Karpas-422 (cell line): ENCODE measurements around the gene PPTC7. TPM values are rescaled to one million over a fixed set of nuclear protein-coding genes. Genes with fewer than 3 reads are reported as not detected.
A peak's percentile ranks its signal among the peaks of the same experiment; 100 is the strongest.
"Not testable (repeated sequence)": the region's sequence is repeated elsewhere in the genome, so short reads cannot be mapped to it uniquely, and the experiment has no call there.

ENCODE experiments used
- DNase-seq: peaks from one replicate; pipeline ENCODE4 v3.0.0-alpha.2; 2015
- H2AFZ ChIP-seq: fragments of 200-600 bp; sonication (generic); 2 replicates; pipeline ENCODE4 v1.6.1; 2014; ENCODE audit warnings: antibody characterized with exemption, low read length, mixed read lengths
- H3K27ac ChIP-seq: fragments of 200-600 bp; sonication (generic); 2 replicates; pipeline ENCODE4 v1.5.1; 2014; ENCODE audit warnings: mild to moderate bottlenecking, low read length, moderate library complexity
- H3K27me3 ChIP-seq: fragments of 200-600 bp; sonication (generic); 2 replicates; pipeline ENCODE4 v1.6.1; 2014; ENCODE audit warnings: low read length, mixed read lengths
- H3K36me3 ChIP-seq: fragments of 200-600 bp; sonication (generic); 2 replicates; pipeline ENCODE4 v1.6.1; 2014; ENCODE audit warnings: low read length, mixed read lengths; ENCODE audit not compliant: insufficient read depth
- H3K4me1 ChIP-seq: fragments of 200-600 bp; sonication (generic); 2 replicates; pipeline ENCODE4 v1.6.1; 2014; ENCODE audit warnings: mild to moderate bottlenecking, low read length, mixed read lengths
- H3K4me2 ChIP-seq: fragments of 200-600 bp; sonication (generic); 2 replicates; pipeline ENCODE4 v1.6.1; 2014; ENCODE audit warnings: low read length, low read depth, mild to moderate bottlenecking; ENCODE audit not compliant: poor library complexity, severe bottlenecking
- H3K4me3 ChIP-seq: fragments of 200-600 bp; sonication (generic); 2 replicates; pipeline ENCODE4 v1.5.1; 2014; ENCODE audit warnings: mild to moderate bottlenecking, antibody characterized with exemption, low read length, mixed read lengths
- H3K79me2 ChIP-seq: fragments of 200-600 bp; sonication (generic); 2 replicates; pipeline ENCODE4 v1.6.1; 2014; ENCODE audit warnings: mild to moderate bottlenecking, low read length, mixed read lengths
- H3K9ac ChIP-seq: fragments of 200-600 bp; sonication (generic); 2 replicates; pipeline ENCODE4 v1.6.0; 2014; ENCODE audit warnings: low read length
- H3K9me2 ChIP-seq: fragments of 200-600 bp; sonication (generic), shearing (Covaris generic); replicated peaks from 2 replicates; pipeline ENCODE4 v1.6.0; 2014; ENCODE audit warnings: mild to moderate bottlenecking, low read length, moderate library complexity; ENCODE audit not compliant: insufficient read depth
- H3K9me3 ChIP-seq: fragments of 300-700, 200-600 bp; sonication (generic); 2 replicates; pipeline ENCODE4 v1.6.1; 2014; ENCODE audit warnings: low read length, mixed read lengths
- H4K20me1 ChIP-seq: fragments of 200-600 bp; sonication (generic); 2 replicates; pipeline ENCODE4 v1.6.1; 2014; ENCODE audit warnings: mild to moderate bottlenecking, antibody characterized with exemption, low read length, low read depth; ENCODE audit not compliant: insufficient read depth
- total RNA-seq: library from RNA; depleted of rRNA; stranded (reverse); fragments of >200 nt; shearing (Covaris generic); gene quantifications from 2 replicates; pipeline ENCODE4 v1.2.3, GENCODE V29; 2014; ENCODE audit warnings: low replicate concordance

Gene PPTC7
- total RNA-seq, 1 experiment from 2014 or later, result 27.4 TPM

DNA sequence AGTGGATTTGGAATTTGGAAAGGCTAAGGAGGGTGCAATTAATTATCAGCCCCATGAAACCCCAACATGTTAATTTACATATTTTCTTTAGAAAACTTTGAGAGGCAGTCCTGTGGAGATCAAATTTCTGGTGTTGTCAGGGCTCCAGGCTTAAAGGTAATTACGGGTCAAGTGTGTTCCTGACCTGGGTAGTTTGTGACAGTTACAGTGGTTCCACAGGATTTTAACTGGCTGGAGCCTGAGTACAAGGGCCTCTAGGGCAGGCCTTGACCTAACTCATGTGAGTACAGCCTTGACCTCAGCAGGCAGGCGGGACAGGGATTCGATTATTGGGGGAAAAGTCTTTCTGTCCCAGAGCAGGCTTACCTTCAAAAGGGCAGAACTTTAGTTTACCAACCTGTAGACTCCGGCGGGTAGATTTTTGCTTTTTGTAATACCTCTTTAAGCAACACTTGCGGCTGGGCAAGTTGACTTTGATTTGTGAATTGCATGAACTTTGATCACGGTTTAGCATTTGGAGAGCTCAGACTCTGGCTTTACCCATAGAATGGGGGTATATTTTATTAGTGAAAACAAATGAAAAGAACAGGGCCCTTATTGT, 8.4 kb upstream of the PPTC7 start:
- Histone ChIP-seq H3K4me3 (peak overlapping the region; percentile 21), H3K27me3 (no peaks in the 10 kb centered on the region), H3K79me2 (no peaks in the 10 kb centered on the region), H3K9me2 (no peaks in the 10 kb centered on the region), H3K4me1 (peaks cover 16% of the 10 kb centered on the region), H3K4me2 (peak overlapping the region; percentile 59), H3K27ac (peak overlapping the region; percentile 71), H3K9ac (peak overlapping the region; percentile 37), H2AFZ (peak overlapping the region; percentile 46), H3K9me3 (no peaks in the 10 kb centered on the region), H3K36me3 (no peaks in the 10 kb centered on the region), H4K20me1 (no peaks in the 10 kb centered on the region)
- DNase-seq, result no peak

DNA sequence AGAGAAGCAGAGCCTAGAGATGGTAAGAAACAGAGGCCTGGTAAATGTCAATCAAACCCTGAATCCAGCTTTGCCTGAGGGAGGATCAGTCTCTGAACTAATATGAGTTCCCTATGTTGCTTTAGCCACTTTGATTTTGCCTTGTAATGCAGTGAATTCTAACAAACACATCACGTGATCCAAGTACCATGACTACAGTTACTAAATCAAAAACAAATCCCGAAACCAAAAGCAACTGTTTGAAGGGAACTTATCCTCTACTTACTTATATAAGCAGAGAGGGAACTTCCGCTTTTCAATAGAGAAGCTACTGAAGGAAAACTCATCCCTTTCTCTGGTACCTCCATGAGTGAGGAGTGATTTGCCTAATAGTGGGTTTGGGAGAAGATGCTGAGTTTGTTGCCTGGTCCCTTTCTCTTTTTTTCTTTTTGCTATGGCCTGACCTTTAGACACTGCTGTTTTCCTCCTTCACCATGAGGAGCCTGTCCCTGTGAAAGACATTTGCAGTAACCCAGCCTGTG, 7.7 kb upstream of the PPTC7 start:
- DNase-seq, result peak; percentile 77
- Histone ChIP-seq H2AFZ (peak overlapping the region; percentile 46), H3K79me2 (no peaks in the 10 kb centered on the region), H3K4me3 (peak overlapping the region; percentile 21; the same call in 1 of the 2 replicates), H3K4me2 (peak overlapping the region; percentile 59), H3K4me1 (peaks cover 19% of the 10 kb centered on the region), H3K27ac (peak overlapping the region; percentile 71), H4K20me1 (no peaks in the 10 kb centered on the region), H3K9ac (peak overlapping the region; percentile 37; the same call in 1 of the 2 replicates), H3K36me3 (no peaks in the 10 kb centered on the region), H3K9me2 (no peaks in the 10 kb centered on the region), H3K27me3 (no peaks in the 10 kb centered on the region), H3K9me3 (no peaks in the 10 kb centered on the region)

DNA sequence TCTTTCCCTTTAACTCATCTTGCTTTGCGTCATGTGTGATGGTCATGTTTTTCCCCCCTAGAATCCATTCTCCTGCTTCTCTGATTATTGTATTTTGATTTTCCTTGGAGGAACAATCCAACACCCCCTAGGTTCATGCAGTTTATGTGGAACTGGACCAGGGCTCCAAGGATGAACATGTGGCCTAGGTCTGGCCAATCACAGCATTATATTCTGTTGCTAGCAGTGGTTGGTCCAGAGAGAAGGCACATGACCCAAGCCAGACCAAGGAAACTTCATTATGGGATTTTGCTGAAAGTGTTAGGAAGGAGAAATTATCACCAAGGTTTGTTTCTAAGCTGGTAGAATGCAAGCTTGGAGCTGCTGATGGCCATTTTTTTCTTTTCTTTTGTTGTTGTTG, 6.9 kb upstream of the PPTC7 start:
- Histone ChIP-seq H3K9ac (no peak overlapping the region), H3K9me2 (no peaks in the 10 kb centered on the region), H3K4me1 (peaks cover 27% of the 10 kb centered on the region), H3K79me2 (no peaks in the 10 kb centered on the region), H2AFZ (no peak overlapping the region), H3K4me3 (no peak overlapping the region), H3K4me2 (no peak overlapping the region), H3K27ac (no peak overlapping the region), H3K27me3 (no peaks in the 10 kb centered on the region), H3K36me3 (no peaks in the 10 kb centered on the region), H3K9me3 (no peaks in the 10 kb centered on the region), H4K20me1 (no peaks in the 10 kb centered on the region)
- DNase-seq, result no peak

DNA sequence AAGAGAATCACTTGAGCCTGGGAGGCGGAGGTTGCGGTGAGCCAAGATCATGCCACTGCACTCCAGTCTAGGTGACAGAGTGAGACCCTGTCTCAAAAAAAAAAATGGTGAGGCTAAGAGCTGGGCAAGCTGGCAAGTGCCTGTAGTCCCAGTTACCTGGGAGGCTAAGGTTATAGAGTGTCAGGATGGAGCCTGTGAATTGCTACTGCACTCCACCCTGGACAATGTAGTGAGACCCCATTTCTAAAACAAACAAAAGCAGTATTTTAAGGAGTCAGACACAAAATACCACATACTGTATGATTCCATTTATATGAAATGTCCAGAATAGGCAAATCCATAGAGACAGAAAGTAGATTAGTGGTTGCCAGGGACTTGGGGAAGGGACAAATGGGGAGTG, 4.0 kb upstream of the PPTC7 start:
- H3K36me3 ChIP-seq, H2AFZ ChIP-seq, H3K9me2 ChIP-seq, H4K20me1 ChIP-seq, H3K4me3 ChIP-seq, H3K4me2 ChIP-seq, H3K27ac ChIP-seq, DNase-seq, H3K27me3 ChIP-seq, H3K9me3 ChIP-seq, H3K9ac ChIP-seq: not testable (repeated sequence)
- peaks cover 42% of the 10 kb centered on the region for H3K4me1 ChIP-seq
- peaks cover 12% of the 10 kb centered on the region for H3K79me2 ChIP-seq

DNA sequence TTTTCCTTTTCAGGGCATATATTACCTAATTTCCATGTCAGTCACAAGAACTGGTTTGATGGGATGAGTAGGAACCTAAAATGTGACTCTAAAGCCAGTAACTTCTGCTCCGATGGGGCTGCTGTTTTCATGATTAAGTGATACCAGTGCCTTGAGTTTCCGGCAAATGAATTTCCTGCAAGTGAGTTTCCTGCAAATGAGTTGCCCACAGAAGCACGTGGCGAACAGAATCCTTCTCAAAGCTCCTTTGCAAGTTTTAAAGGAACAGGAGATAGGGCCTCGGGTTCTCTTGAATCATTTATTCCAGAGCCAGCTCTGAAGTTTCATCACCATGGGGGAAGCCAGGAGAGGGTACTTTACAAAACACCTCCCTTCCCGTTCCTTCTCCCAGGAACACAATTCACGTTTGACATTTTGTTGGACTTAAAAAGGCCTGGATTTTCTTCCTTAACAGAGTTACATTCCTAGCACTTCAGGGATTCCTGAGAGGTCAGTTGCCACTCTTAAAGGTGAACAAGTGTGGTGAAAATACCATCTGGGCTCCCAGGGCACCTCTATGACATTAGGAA, 2.2 kb upstream of the PPTC7 start:
- Histone ChIP-seq H3K27ac (no peak overlapping the region), H3K4me2 (peak overlapping the region; percentile 26), H3K36me3 (peaks cover 5% of the 10 kb centered on the region; the same call in 1 of the 2 replicates), H2AFZ (peak overlapping the region; percentile 54), H3K9me3 (no peaks in the 10 kb centered on the region), H3K27me3 (no peaks in the 10 kb centered on the region), H4K20me1 (peaks cover 9% of the 10 kb centered on the region), H3K79me2 (peaks cover 30% of the 10 kb centered on the region), H3K9me2 (no peaks in the 10 kb centered on the region), H3K9ac (0 out of 2 replicates have a peak overlapping the region, but pooled peaks have one; percentile 20), H3K4me3 (no peak overlapping the region), H3K4me1 (peaks cover 40% of the 10 kb centered on the region)
- DNase-seq, result no peak

DNA sequence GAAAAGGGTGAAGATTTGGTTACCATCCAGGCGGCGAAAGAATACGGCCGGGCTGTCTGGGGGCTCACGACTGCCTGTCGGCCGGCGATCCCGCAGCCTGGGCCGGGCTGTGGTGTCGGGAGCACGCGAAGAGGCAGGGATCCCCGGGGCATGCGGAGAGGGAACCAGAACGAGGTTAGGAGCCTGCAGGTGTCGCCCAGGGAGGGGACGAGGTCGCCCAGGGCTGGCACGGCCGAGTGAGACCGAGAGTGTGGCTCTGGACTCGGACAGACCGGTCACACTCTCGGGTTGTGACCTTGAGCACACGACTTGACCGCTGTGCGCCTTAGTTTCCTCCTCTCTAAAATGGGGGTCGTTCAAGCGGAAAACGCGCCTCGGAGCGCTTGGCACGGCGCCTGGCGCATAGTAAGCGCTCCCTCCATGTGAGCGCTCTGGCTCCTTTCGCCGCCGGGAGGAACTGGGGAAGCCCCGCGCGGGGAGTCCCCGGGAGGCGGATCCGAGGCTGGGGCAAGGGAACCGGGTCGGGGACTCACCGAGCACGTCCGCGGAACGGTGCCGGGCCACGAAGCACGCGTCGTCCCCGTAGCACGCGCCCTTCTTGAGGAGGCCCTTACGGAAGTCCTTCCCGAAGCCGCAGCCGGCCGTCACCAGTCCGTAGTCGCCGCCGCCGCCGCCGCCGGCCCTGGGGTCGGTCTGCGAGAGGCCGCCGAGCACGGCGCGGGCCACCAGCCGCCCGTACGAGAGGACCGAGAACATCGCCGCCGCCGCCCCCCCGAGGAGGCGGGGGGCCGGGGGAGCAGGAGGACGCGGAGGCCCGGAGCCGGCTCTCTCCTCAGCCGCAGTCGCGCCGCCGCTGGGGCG, 612 bp downstream of the PPTC7 start:
- Histone ChIP-seq H3K9me3 (no peaks in the 10 kb centered on the region), H3K4me3 (peak overlapping the region; percentile 76), H2AFZ (no peak overlapping the region), H3K27ac (peak overlapping the region; percentile 79), H3K9ac (peak overlapping the region; percentile 83), H3K27me3 (no peaks in the 10 kb centered on the region), H4K20me1 (peaks cover 16% of the 10 kb centered on the region), H3K36me3 (peaks cover 21% of the 10 kb centered on the region), H3K4me1 (peaks cover 66% of the 10 kb centered on the region), H3K9me2 (no peaks in the 10 kb centered on the region), H3K4me2 (peak overlapping the region; percentile 77), H3K79me2 (peaks cover 58% of the 10 kb centered on the region)
- DNase-seq, result peak; percentile 89

DNA sequence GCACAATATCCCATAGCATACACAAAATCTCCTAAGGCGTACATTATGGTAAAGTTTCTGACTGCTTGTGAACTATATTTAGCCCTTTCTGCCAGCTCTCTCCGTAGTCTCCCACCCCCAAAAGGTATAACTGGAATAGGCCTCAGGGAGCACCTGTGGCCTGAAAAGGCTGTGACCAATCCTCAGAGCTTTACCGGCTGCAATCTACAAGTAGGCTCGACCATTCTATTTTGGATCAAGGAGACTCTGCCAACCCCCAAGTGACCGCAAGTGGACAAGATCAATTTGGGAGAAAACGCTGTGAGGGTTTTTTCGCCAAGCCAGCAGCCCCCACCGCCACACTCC, 1.2 kb downstream of the PPTC7 start:
- peak overlapping the region; percentile 79 for H3K27ac ChIP-seq
- no peaks in the 10 kb centered on the region for H3K9me3 ChIP-seq
- H3K9me2 ChIP-seq, result no peaks in the 10 kb centered on the region
- H3K79me2 ChIP-seq, result peaks cover 64% of the 10 kb centered on the region
- peaks cover 16% of the 10 kb centered on the region for H4K20me1 ChIP-seq
- peaks cover 66% of the 10 kb centered on the region for H3K4me1 ChIP-seq
- peaks cover 24% of the 10 kb centered on the region for H3K36me3 ChIP-seq
- peak; percentile 73 for DNase-seq
- H3K4me2 ChIP-seq, result peak overlapping the region; percentile 77
- peak overlapping the region; percentile 76 for H3K4me3 ChIP-seq
- no peak overlapping the region for H2AFZ ChIP-seq
- H3K27me3 ChIP-seq, result no peaks in the 10 kb centered on the region
- peak overlapping the region; percentile 83 for H3K9ac ChIP-seq
